Stimulated activated CD4-positive, alpha-beta T cell treated with anti-CD3 and anti-CD28 coated beads, Interleukin-1b, Interleukin-23, amount 100 ng/mL, for 1 hour (primary cell): ENCODE measurements around the gene GNPDA2.
A peak's percentile ranks its signal among the peaks of the same experiment; 100 is the strongest.

ENCODE experiments used
- DNase-seq, 2 donors: peaks; one replicate each; pipeline ENCODE4 v3.0.0-alpha.2; 2020; ENCODE audit warnings: low read depth in 2 of 2

GNPDA2 gene

DNA sequence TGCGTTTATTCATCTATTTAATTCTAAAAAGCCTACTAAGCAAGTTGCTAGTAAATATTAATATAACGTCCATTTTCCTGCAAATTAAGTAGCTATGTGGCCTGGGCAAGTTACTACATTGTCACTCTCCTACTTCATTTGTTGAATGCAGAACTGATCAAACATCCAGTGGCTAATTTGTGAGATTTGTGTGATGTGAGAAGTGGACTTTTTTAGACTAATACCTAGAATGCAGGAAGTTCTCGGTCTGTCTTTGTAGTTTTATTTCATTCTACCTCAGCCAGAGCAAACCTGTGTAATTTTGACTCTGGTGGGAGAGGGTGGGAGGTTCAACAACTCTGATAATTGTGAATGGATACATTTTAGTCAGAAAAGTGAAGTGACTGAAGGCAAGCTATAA lies 47.3 kb downstream of the GNPDA2 start:
- no peak for DNase-seq

DNA sequence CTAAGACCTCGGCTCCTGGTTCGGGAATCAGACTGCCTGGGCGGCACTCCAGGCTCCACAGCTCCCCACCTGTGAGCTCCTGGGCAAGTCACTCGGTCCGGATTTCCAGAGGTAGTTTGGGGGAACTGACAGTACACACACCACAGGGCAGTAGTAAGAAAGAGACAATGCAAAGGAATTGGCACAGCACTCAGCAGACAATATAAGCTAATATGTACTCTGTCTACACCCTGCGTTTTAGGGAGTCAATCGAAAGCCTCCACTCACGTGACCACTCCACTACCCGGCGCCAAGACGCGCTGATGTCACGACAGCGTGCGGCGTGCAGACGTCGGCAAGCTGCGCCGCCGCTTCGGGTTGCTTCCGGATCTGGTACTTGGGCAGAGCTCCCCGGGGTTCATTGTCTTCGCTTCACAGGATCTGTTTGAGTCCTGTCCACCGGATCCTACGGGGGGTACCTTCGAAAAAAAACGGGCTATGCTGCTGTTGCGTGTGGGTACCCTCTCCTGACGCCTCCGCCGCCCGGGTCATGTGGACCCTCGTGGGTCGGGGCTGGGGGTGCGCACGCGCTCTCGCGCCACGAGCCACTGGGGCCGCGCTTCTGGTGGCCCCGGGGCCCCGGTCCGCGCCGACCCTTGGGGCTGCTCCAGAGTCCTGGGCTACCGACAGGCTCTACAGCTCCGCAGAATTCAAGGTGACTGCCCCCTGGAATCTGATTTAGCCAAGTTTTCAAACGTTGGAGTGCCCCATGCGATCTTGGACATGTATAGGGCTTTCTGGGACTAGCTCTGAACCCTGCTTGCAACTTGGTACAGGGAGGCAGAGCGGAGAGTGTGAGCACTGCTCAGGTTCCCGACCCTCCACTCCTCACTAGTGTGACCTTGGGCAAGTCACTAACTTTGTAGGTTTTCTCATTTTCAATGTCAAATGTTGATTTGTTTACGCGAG lies 48.0 kb downstream of the GNPDA2 start, which contains the start of gene GUF1:
Gene GUF1, plus strand, starts transcription at position 327 of the 948 bp plus-strand sequence. Its CDS starts 203 bp downstream, at position 530.
- DNase-seq, result peak; percentile 58 to 75

DNA sequence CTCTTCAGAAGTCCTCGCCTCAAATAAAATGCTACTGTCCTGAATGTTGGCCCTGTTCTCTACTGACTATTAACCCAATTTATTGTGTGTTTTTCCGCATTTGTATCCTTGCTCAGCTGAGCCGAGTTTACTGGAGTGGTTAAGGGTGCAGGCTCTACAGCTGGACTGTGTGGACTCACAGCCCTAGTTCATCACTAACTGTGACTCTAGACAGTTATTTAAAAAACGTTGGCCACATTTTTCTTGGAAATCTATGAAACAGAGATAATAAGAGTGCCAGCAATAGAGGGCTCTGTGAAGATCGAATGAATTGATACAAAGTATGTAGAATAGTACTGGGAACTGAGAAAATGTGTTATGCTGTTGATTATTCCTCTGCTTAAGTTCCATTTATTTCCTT lies 51.0 kb downstream of the GNPDA2 start:
- DNase-seq, result no peak

DNA sequence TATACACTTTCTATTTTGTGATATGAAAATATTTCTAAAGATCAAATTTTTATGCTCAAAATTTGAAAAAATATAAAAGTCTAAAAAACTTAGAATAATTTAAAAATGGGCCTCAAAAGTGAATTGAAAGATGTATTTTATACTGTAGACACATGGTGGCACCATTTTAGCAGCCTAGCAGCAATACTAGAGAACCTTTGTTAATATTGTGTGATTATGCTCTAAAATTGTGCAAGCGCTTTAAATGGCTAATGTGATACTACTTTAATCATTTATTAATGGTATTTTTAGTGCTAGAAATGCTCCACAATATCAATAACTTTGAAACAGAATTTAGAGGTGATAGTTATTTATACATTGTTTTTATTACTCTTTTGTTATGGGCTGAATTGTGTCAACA lies 51.9 kb downstream of the GNPDA2 start:
- no peak for DNase-seq

DNA sequence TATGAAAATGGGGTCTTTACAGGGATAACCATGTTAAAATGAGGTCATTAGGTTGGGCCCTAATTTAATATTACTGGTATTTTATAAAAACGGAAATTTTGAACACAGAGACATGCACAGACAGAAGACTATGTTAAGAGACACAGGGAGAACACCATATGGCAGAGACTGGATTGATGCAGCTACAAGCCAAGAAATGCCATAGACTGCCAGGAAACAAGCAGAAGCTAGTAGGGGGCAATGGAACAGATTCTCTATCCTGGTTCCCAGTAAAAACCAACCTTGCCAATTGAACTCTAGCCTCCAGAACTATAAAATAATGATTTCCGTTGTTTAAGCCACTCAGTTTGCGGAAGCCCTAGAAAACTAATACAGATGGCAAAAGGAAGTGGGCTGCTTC lies 54.7 kb downstream of the GNPDA2 start:
- DNase-seq, result no peak

DNA sequence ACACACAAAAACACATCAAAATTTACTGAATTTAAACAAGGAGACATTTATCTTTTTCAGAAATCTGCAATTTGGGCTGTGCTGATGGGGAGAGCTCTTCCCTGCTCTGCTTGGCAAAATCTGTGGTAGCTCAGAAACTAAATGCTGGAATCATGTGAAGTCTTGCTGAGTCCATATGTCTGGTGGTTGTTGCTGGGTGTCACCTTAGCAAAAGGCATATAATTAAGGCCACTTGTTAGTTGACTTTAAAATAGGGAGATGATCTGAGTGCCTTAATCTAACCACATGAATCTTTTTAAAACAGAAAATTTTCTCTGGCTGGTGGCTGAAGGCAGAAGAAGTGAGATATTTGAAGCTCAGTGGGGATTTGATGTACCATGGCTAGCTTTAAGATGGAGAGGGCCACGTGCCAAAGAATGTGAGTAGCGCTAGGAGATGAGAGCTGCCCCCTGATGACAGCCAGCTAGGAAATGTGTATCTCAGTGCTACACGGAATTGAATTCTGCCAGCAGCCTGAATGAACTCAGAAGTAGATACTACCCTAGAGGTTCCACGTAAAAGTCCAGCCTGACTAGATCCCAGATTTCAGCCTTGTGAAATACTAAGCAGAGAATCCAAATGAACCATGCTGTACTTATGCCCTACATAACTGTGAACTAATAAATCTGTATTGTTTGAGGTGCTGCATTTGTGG lies 55.7 kb downstream of the GNPDA2 start:
- DNase-seq, result no peak

DNA sequence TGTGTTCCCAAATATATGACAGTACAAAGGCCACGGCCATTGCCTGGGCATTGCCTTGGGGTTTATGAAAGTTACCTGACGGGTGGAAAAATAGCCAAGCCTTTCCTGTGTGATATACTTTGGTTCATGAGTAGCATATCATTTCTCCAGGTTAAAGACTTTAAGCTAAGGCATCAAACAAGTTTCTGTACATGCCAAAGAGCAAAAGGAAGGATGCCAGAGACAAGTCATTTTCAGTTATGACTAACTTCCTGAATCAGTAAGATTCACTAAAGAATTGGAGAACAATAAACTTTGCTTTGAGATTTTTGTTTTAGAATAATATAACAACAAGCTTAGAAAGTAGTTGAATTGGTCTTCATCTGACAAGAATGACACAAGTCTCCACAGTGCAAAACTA lies 57.8 kb downstream of the GNPDA2 start:
- DNase-seq, result no peak

DNA sequence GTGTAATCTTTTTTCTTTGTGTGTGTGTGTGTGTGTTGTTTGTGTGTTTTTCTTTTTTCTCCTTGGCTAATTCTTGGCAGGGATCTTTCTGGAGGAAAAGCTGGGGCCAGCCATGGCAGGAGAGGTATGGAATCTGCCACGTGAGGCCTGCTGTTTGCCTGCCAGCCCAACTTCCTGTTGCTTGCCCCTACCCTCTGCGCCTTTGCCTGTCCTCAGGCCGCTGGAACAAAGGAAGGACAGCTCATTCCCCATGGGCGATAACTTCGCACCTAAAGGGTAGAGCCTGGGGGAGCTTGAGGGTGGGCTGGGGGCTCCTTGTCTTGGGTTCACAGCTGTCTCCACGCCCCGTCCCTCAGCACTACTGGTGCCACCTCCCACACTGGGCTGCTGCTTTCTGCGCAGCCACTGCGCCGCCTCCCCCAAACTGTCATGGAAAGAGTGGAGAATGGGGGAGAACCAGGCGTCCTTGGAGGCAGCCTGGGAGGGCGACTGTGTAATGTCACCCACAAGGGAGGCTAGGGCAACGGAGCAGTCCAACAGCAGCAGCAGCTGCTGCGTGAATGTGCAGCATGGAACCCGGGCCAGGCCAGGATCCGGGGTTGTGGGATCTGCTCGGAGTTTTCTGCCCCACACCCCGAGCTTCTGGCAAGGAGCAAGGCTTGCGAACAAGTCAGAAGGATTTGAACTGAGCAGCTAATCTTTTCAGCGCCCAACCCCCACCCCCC lies 62.7 kb downstream of the GNPDA2 start:
- no peak for DNase-seq

DNA sequence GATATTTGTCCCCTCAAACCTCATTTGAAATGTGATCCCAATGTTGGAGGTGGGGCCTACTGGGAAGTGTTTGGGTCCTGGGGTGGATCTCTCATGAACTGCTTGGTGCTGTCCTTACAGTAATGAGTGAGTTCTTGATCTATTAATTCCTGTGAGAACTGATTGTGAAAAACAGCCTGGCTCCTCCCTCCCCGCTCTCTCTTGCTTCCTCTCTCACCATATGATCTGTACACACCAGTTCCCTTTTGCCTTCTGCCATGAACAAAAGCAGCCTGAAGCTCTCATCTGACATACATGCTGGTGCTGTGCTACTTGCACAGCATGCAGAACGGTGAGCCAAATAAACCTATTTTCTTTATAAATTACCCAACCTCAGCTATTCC lies 63.7 kb downstream of the GNPDA2 start:
- no peak for DNase-seq

DNA sequence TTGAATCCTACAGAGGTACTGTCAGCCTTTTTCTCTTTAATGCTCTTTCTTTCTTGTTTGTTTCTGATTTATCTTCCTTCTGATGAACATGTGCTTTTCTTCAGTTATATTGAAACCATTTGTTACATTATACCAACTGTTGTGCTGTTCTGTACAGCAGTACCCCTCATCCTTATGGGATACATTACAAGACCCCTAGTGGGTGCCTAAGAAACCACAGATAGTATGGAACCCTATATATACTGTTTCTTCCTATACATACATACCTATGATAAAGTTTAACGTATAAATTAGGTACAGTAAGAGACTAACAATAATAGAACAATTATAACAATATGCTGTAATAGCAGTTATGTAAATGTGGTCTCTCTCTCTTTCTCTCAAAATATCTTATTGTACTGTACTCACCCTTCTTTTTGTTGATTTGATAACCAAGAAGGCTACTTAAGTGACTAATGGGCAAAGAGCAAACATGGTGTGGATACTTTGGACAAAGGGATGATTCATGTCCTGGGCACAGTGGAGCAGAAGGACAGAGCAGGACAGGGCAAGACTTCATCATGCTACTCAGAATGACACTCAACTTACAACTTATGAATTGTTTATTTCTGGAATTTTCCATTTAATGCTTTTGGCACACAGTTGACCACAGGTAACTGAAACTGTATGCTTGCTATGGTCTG lies 64.3 kb downstream of the GNPDA2 start:
- DNase-seq, result no peak

DNA sequence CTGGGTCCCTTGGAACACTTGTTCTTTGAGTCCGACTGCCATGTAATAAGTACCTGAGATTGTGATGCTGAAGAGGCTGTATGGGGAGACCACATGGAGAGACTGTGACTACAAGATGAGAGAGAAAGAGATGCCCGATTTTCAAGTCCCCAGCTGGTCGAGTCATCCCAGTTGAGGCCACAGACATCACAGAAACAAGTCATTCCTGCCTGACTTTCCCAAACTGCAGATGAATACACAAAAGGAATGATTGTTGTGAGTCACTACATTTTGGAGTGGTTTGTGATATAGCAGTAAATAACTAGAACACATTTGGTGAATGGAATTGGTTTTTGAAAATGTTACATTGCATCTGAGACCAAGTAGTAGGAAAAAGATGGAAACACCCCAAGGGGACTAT lies 66.0 kb downstream of the GNPDA2 start:
- no peak for DNase-seq

DNA sequence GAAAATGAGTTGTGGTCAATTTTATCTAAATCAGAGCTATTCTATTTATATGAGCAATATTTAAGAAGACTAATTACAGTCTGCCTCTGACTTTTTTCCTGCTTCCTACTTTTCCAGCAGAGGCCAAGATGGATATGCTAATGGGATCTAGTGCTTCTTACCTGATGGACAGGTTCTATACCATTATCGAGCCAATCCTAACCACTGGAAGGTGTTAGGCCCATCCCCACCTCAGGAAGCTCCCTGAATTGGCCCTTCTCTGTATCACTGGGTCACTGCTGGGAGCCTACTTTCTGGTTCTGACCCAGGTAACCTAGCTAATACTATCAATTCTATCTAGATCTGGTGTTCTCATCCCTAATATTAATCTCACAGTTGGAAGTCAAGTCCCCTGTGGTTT lies 74.4 kb downstream of the GNPDA2 start:
- DNase-seq, result no peak
